VCaP (cell line): ENCODE data around the gene SYT6.

Experiments used
- H3K27ac ChIP-seq: fragments of 450-650 bp; 2 replicates; pipeline ENCODE4 v1.5.1; 2017
- TF ChIP-seq, protein P1 (sequence below): fragments of 450-650 bp; conservative IDR thresholded peaks from 2 replicates; pipeline ENCODE4 v1.5.1; 2017; ENCODE audit warnings: mild to moderate bottlenecking, moderate library complexity

Gene SYT6

GRCh38 chr1:114137497-114137896 lies 16.2 kb downstream of the SYT6 start:
- H3K27ac ChIP-seq, result no peak overlapping the region
- TF ChIP-seq, protein P1, sequence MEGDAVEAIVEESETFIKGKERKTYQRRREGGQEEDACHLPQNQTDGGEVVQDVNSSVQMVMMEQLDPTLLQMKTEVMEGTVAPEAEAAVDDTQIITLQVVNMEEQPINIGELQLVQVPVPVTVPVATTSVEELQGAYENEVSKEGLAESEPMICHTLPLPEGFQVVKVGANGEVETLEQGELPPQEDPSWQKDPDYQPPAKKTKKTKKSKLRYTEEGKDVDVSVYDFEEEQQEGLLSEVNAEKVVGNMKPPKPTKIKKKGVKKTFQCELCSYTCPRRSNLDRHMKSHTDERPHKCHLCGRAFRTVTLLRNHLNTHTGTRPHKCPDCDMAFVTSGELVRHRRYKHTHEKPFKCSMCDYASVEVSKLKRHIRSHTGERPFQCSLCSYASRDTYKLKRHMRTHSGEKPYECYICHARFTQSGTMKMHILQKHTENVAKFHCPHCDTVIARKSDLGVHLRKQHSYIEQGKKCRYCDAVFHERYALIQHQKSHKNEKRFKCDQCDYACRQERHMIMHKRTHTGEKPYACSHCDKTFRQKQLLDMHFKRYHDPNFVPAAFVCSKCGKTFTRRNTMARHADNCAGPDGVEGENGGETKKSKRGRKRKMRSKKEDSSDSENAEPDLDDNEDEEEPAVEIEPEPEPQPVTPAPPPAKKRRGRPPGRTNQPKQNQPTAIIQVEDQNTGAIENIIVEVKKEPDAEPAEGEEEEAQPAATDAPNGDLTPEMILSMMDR, result no peak

GRCh38 chr1:114135786-114136185 lies 17.9 kb downstream of the SYT6 start:
- H3K27ac ChIP-seq, result no peak overlapping the region
- TF ChIP-seq, protein P1, result no peak

DNA sequence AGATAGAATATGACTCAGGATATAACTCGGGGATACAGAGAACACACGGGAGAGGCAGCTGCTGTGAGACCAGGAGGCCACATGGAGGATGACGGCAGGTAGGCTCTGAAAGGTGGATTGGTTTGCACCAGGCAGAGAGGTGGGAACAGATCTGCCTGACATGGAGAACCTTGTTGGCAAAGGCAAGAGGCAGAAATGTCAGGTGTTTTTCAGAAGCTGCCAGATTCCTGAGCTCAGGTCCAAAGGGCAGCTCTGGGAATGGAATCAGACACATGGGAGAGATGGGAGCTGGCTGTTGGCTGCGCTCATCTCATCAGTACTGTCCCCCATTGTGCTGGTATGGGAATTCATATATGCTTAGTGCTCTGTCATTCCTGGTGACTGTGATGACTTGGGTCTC lies 19.2 kb downstream of the SYT6 start:
- TF ChIP-seq, protein P1, result no peak
- H3K27ac ChIP-seq, result no peak overlapping the region

DNA sequence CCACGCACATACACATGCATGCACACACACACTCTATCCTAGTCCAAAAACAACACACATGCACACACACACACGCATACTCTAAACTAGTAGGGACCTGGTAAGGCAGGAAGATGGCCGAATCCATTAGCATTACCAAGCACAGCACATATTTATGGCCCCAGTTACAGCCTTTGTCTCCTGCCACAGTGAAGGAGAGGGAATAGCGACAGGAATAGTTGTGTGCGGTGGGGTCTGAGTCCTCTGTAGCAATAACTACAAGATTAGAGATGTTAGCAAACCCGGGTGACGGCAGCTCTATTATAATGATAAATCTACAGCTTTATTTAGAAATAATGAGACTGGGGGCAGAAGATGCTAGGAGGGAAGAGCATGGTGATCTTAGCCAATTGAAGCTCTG lies 20.5 kb downstream of the SYT6 start:
- TF ChIP-seq, protein P1, result no peak
- no peak overlapping the region for H3K27ac ChIP-seq

- TF ChIP-seq, protein P1, result no peak
Measured at GRCh38 chr1:114131526-114132220, 22.0 kb downstream of the SYT6 start.

DNA sequence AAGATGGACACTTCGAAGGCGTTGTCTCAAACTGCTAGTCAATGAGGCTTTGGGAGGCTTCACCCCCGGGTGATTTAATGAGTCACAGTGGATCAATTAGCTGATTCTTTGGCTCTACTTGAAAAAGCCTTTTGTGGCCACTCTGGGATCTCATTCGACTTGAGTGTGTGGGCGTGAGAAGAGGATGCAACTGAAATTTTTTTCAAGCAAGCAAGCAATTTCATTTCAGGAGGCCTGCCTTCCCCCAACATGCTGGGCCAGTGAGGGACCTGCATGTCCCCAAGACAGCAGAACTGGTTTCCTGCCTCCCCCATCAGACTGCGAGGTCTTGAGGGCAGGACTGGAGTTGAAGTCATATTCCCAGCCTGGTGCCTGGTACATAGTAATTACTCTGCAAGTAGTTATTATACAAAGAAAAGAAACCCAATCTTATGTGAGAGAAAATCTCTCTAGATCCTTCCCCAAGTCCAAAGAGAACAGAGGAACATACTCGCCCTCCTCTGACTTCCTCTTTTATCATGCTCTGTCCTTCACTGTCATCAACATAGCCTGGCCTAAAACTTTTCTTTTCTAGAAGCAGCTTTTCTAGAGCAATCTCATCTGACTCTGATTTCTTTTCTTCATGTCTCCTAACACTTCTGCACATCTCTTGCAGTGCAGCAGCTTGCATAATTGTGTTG lies 22.7 kb downstream of the SYT6 start:
- H3K27ac ChIP-seq, result no peak overlapping the region
- TF ChIP-seq, protein P1, result no peak

More at GRCh38 chr1:114131526-114132220, 22.0 kb downstream of the SYT6 start:
- H3K27ac ChIP-seq, result no peak overlapping the region

- TF ChIP-seq, protein P1, result no peak
- H3K27ac ChIP-seq, result no peak overlapping the region
Measured at GRCh38 chr1:114130213-114130612, 23.5 kb downstream of the SYT6 start.
